Frontal cortex (tissue), 4 donors: Measurements from ENCODE around the gene RBM4B. TPM values are rescaled to one million over a fixed set of nuclear protein-coding genes. Genes with fewer than 3 reads are reported as not detected.
A peak's percentile ranks its signal among the peaks of the same experiment; 100 is the strongest.

Experiments
- DNase-seq, 2 donors: peaks; one replicate each; pipeline ENCODE4 v3.0.0; 2012; ENCODE audit warnings: low spot score in 2 of 2
- FAIRE-seq: peaks from 2 replicates; lab custom pipeline; 2012; peaks lifted over from hg19 to GRCh38; lab: Jason Lieb, UNC
- small RNA-seq: library from RNA; depleted of rRNA; stranded (forward); fragments of <200 nt; gene quantifications from one replicate; pipeline ENCODE3, GENCODE V24; 2014
- total RNA-seq: library from RNA; depleted of rRNA; stranded (reverse); fragments of >200 nt; gene quantifications from one replicate; pipeline ENCODE4 v1.2.3, GENCODE V29; 2014
- donor health status: control.
- donor health status: control.
- donor health status: control.

The RBM4B gene
- total RNA-seq, 1 donor from 2014 or later = 102 TPM

DNA sequence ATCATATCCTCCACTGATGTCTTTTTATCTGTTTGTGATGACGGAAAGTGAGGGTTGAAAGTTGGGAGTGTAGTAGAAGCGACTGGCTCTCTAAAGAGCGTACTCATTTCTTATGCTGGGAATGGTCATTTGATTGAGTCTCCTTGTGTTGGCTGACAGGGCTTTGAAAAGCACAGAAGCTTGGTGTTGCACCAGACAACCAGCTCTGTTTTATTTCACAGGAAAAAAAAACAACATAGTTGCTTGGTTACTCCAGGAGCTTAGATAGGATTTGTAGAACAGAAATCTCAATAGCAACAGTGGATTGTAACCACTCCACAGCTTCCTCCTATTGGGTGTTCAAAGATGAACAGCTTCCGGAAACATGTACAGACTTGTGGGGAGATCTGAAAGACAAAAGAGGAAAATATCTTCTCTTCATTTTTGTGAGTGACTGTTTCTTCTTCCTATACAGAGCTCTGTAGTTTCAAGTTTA is 58.6 kb downstream of the RBM4B start:
- FAIRE-seq (no peak), DNase-seq (no peak)

DNA sequence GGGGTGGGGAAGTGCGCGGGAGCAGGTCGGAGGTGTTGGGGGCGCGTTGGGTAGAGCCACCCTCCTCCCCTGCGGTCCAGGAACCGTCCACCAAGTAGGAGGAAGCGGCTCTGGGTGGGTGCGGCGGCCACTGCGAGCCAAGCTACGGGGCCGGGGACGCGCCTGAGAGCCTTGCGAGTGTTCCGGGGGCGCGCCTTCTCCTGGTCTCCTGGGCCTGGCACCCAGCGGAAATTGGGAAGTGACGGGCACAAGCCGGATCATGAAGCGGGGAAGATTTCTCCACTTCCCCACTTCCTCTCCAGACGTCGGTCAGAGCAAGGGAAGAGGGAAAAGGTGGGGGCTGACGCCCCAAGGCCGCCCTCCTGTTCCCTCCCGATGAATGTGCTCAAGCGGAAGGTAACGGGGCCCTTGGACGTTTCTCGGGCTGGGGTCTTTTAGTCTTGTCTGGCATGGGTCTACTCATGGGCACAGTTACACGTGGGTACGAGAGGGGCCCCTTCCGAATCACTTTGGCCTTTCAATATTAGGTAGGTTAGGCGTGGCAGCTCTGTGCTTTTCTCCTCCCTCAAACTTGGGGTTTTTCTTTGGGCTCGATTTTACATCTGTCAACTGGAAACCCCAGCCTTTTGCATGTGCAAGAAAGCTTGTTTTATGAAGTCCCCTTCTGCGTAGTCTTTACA is 60.4 kb downstream of the RBM4B start:
- no peak for FAIRE-seq

DNA sequence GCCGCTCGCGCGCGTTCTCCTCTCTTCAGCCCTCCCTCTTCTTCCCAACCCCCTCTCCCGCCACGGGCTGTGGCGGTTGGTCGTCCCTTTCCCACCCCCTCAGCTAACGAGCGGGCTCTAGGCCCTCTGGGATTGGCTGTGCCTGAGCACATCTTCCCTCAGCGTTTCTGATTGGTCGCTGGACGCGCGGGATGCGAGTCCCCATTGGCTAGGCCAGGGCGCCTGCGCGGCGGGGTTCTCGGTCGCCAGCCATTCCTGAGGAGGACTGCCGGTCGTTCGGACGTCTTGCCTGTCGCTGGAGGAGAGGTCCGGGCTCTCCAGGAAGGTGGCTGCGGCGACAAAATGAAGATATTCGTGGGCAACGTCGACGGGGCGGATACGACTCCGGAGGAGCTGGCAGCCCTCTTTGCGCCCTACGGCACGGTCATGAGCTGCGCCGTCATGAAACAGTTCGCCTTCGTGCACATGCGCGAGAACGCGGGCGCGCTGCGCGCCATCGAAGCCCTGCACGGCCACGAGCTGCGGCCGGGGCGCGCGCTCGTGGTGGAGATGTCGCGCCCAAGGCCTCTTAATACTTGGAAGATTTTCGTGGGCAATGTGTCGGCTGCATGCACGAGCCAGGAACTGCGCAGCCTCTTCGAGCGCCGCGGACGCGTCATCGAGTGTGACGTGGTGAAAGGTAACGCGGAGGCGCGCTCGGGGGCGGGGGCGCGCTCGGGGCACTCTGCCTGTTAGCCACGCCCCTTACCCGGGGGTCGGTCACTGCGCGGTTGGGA is 61.1 kb downstream of the RBM4B start, which contains the start of gene RBM14:
Gene RBM14 (plus strand): TSS at position 252 of the 776 bp plus-strand sequence. CDS start 91 bp downstream, at position 343.
- peak; percentile 97 to 98 for DNase-seq
- FAIRE-seq = no peak

More for the DNA sequence above, 60.4 kb downstream of the RBM4B start:
- DNase-seq = no peak

Small RNA genes lying within 50 kb of the gene (small RNA-seq; reads per million reads assigned to genes)
- gene RN7SL12P (not detected), gene RNU4-39P (not detected)

Other genes with a start within 250 kb of the RBM4B start
- gene MRPL11, start 239.0 kb downstream of the RBM4B start, total RNA-seq = 17.1 TPM
- 13.5 TPM for gene PELI3, start 211.0 kb downstream of the RBM4B start, total RNA-seq
- gene DPP3, start 197.5 kb downstream of the RBM4B start, total RNA-seq = 39.1 TPM
- 41.2 TPM for gene BBS1, start 167.3 kb downstream of the RBM4B start, total RNA-seq
- 5.3 TPM for gene ZDHHC24, start 131.8 kb downstream of the RBM4B start, total RNA-seq
- gene ACTN3, start 131.0 kb downstream of the RBM4B start, total RNA-seq = not detected
- gene CTSF, start 109.3 kb downstream of the RBM4B start, total RNA-seq = 34.6 TPM
- 1.2 TPM for gene CCDC87, start 84.8 kb downstream of the RBM4B start, total RNA-seq
- gene CCS, start 84.7 kb downstream of the RBM4B start, total RNA-seq = 19.2 TPM
- 24.1 TPM for gene RBM14, start 61.3 kb downstream of the RBM4B start, total RNA-seq
- gene RBM4, start 39.2 kb downstream of the RBM4B start, total RNA-seq = 137 TPM
- 170 TPM for gene SPTBN2, start 51.3 kb upstream of the RBM4B start, total RNA-seq
- gene RCE1, start 165.6 kb upstream of the RBM4B start, total RNA-seq = 9.8 TPM
- 44.0 TPM for gene LRFN4, start 179.2 kb upstream of the RBM4B start, total RNA-seq